Stimulated activated naive CD8-positive, alpha-beta T cell treated with anti-CD3 and anti-CD28 coated beads, Interleukin-15, Interleukin-2, amounts not matched to agents 100 ng/mL and 50 ng/mL, for 24 hours (primary cell): ENCODE results near the gene CCL4.
"Not testable (repeated sequence)": the region's sequence is repeated elsewhere in the genome, so short reads cannot be mapped to it uniquely, and the experiment has no call there.

Experiments
- H3K27ac Mint-ChIP-seq: one replicate; pipeline ENCODE4 v1.8.0; 2021; ENCODE audit warnings: mild to moderate bottlenecking, mixed read lengths
- H3K27me3 Mint-ChIP-seq: one replicate; pipeline ENCODE4 v1.8.0; 2021; ENCODE audit warnings: mixed read lengths
- H3K36me3 Mint-ChIP-seq: one replicate; pipeline ENCODE4 v1.8.0; 2021; ENCODE audit warnings: low read depth, mixed read lengths
- H3K4me1 Mint-ChIP-seq: one replicate; pipeline ENCODE4 v1.8.0; 2021; ENCODE audit warnings: low read depth, mixed read lengths
- H3K4me3 Mint-ChIP-seq: one replicate; pipeline ENCODE4 v1.8.0; 2021; ENCODE audit warnings: mild to moderate bottlenecking, mixed read lengths
- H3K9me3 Mint-ChIP-seq: one replicate; pipeline ENCODE4 v1.8.0; 2021; ENCODE audit warnings: mixed read lengths

The CCL4 gene

GRCh38 chr17:36118477-36119353, 15.1 kb downstream of the CCL4 start:
- Mint-ChIP-seq H3K4me3 (peak overlapping the region; percentile 42), H3K27me3 (peaks cover 13% of the 10 kb centered on the region), H3K9me3 (peaks cover 4% of the 10 kb centered on the region), H3K36me3 (peaks cover 3% of the 10 kb centered on the region), H3K27ac (peak overlapping the region; percentile 80), H3K4me1 (peaks cover 42% of the 10 kb centered on the region)

GRCh38 chr17:36120221-36120620, 16.6 kb downstream of the CCL4 start:
- Mint-ChIP-seq H3K4me3 (no peak overlapping the region), H3K9me3 (no peaks in the 10 kb centered on the region), H3K4me1 (peaks cover 42% of the 10 kb centered on the region), H3K27ac (no peak overlapping the region), H3K36me3 (no peaks in the 10 kb centered on the region), H3K27me3 (peaks cover 13% of the 10 kb centered on the region)

GRCh38 chr17:36121099-36121498, 17.5 kb downstream of the CCL4 start:
- not testable (repeated sequence) for H3K27ac Mint-ChIP-seq, H3K27me3 Mint-ChIP-seq, H3K4me3 Mint-ChIP-seq, H3K9me3 Mint-ChIP-seq, H3K36me3 Mint-ChIP-seq
- H3K4me1 Mint-ChIP-seq: peaks cover 41% of the 10 kb centered on the region

- peaks cover 8% of the 10 kb centered on the region for H3K36me3 Mint-ChIP-seq
- H3K4me1 Mint-ChIP-seq: peaks cover 37% of the 10 kb centered on the region
- no peak overlapping the region for H3K27ac Mint-ChIP-seq
- H3K4me3 Mint-ChIP-seq: no peak overlapping the region
- H3K9me3 Mint-ChIP-seq: peaks cover 4% of the 10 kb centered on the region
- peaks cover 15% of the 10 kb centered on the region for H3K27me3 Mint-ChIP-seq
Observed at GRCh38 chr17:36123431-36123830, 19.8 kb downstream of the CCL4 start.

- Mint-ChIP-seq H3K27me3 (peaks cover 27% of the 10 kb centered on the region), H3K4me1 (peaks cover 28% of the 10 kb centered on the region), H3K27ac (no peak overlapping the region)
Observed at GRCh38 chr17:36124879-36125824, 21.5 kb downstream of the CCL4 start.

GRCh38 chr17:36127199-36127893, 23.7 kb downstream of the CCL4 start:
- H3K4me3 Mint-ChIP-seq: no peak overlapping the region
- no peak overlapping the region for H3K27ac Mint-ChIP-seq
- peaks cover 8% of the 10 kb centered on the region for H3K36me3 Mint-ChIP-seq
- H3K4me1 Mint-ChIP-seq: peaks cover 19% of the 10 kb centered on the region
- peaks cover 28% of the 10 kb centered on the region for H3K27me3 Mint-ChIP-seq
- peaks cover 4% of the 10 kb centered on the region for H3K9me3 Mint-ChIP-seq

More at GRCh38 chr17:36124879-36125824, 21.5 kb downstream of the CCL4 start:
- H3K9me3 Mint-ChIP-seq: peaks cover 4% of the 10 kb centered on the region
- no peak overlapping the region for H3K4me3 Mint-ChIP-seq
- peaks cover 8% of the 10 kb centered on the region for H3K36me3 Mint-ChIP-seq

GRCh38 chr17:36127911-36128310, 24.3 kb downstream of the CCL4 start:
- Mint-ChIP-seq H3K9me3 (peaks cover 4% of the 10 kb centered on the region), H3K27ac (no peak overlapping the region), H3K4me1 (peaks cover 23% of the 10 kb centered on the region), H3K4me3 (no peak overlapping the region), H3K36me3 (peaks cover 8% of the 10 kb centered on the region), H3K27me3 (peaks cover 28% of the 10 kb centered on the region)

- Mint-ChIP-seq H3K36me3 (peaks cover 8% of the 10 kb centered on the region), H3K4me3 (no peak overlapping the region), H3K9me3 (peaks cover 4% of the 10 kb centered on the region), H3K27me3 (peaks cover 32% of the 10 kb centered on the region), H3K27ac (no peak overlapping the region), H3K4me1 (peaks cover 23% of the 10 kb centered on the region)
Observed at GRCh38 chr17:36128411-36128978, 24.9 kb downstream of the CCL4 start.

GRCh38 chr17:36129616-36130015, 26.0 kb downstream of the CCL4 start:
- Mint-ChIP-seq H3K36me3 (peaks cover 8% of the 10 kb centered on the region), H3K4me3 (no peak overlapping the region), H3K27me3 (peaks cover 38% of the 10 kb centered on the region), H3K27ac (no peak overlapping the region), H3K9me3 (peaks cover 4% of the 10 kb centered on the region), H3K4me1 (peaks cover 23% of the 10 kb centered on the region)

- no peak overlapping the region for H3K27ac Mint-ChIP-seq
- H3K9me3 Mint-ChIP-seq: peaks cover 4% of the 10 kb centered on the region
- H3K36me3 Mint-ChIP-seq: peaks cover 8% of the 10 kb centered on the region
- peaks cover 23% of the 10 kb centered on the region for H3K4me1 Mint-ChIP-seq
- peaks cover 44% of the 10 kb centered on the region for H3K27me3 Mint-ChIP-seq
- no peak overlapping the region for H3K4me3 Mint-ChIP-seq
Observed at GRCh38 chr17:36130346-36130745, 26.7 kb downstream of the CCL4 start.

GRCh38 chr17:36131421-36131820, 27.8 kb downstream of the CCL4 start:
- Mint-ChIP-seq H3K9me3 (no peaks in the 10 kb centered on the region), H3K36me3 (no peaks in the 10 kb centered on the region), H3K27ac (no peak overlapping the region), H3K27me3 (peaks cover 46% of the 10 kb centered on the region), H3K4me3 (no peak overlapping the region), H3K4me1 (peaks cover 29% of the 10 kb centered on the region)

GRCh38 chr17:36131931-36132330, 28.3 kb downstream of the CCL4 start:
- Mint-ChIP-seq H3K27me3 (peaks cover 48% of the 10 kb centered on the region), H3K27ac (no peak overlapping the region), H3K36me3 (no peaks in the 10 kb centered on the region), H3K4me3 (no peak overlapping the region), H3K4me1 (peaks cover 25% of the 10 kb centered on the region), H3K9me3 (peaks cover 1% of the 10 kb centered on the region)

- Mint-ChIP-seq H3K27me3 (peaks cover 51% of the 10 kb centered on the region), H3K4me3 (no peak overlapping the region), H3K36me3 (peaks cover 3% of the 10 kb centered on the region), H3K4me1 (peaks cover 20% of the 10 kb centered on the region), H3K27ac (no peak overlapping the region), H3K9me3 (peaks cover 6% of the 10 kb centered on the region)
Observed at GRCh38 chr17:36132421-36132831, 28.8 kb downstream of the CCL4 start.

- no peak overlapping the region for H3K27ac Mint-ChIP-seq
- peaks cover 52% of the 10 kb centered on the region for H3K27me3 Mint-ChIP-seq
- H3K36me3 Mint-ChIP-seq: peaks cover 8% of the 10 kb centered on the region
- H3K4me1 Mint-ChIP-seq: peaks cover 11% of the 10 kb centered on the region
- H3K9me3 Mint-ChIP-seq: peaks cover 12% of the 10 kb centered on the region
- H3K4me3 Mint-ChIP-seq: no peak overlapping the region
Observed at GRCh38 chr17:36133602-36134236, 30.1 kb downstream of the CCL4 start.
